ENCODE data around the gene POLN.

Gene POLN

GRCh38 chr4:2092669-2093053 lies 149.3 kb downstream of the POLN start:
- POLR2A ChIA-PET = no interaction called here
- no peak for DNase-seq (ENCODE audit: extremely low spot score)
- CTCF ChIA-PET = interaction anchor here (0.8 to 1.5 kb wide), 3 partner anchors 13 to 42 kb away, joined by 3 read pairs; no protein-coding TSS in a partner anchor
- TF ChIP-seq CTCF (IDR thresholded peaks at IDR 0.05; ENCODE audit: control extremely low read depth, extremely low read depth, low read depth, missing control alignments) = no peak

- no peak for TF ChIP-seq CTCF (IDR thresholded peaks at IDR 0.05; ENCODE audit: control extremely low read depth, extremely low read depth, low read depth, missing control alignments)
- ChIA-PET CTCF (interaction anchor here (0.8 to 1.5 kb wide), 2 partner anchors 13 to 42 kb away, joined by 3 read pairs; no protein-coding TSS in a partner anchor), POLR2A (no interaction called here)
- DNase-seq (ENCODE audit: extremely low spot score) = no peak
Observed at GRCh38 chr4:2091990-2092668, 149.8 kb downstream of the POLN start.

- DNase-seq (ENCODE audit: extremely low spot score) = no peak
- POLR2A ChIA-PET = no interaction called here
- TF ChIP-seq CTCF (IDR thresholded peaks at IDR 0.05; ENCODE audit: control extremely low read depth, extremely low read depth, low read depth, missing control alignments) = no peak
- CTCF ChIA-PET = no interaction called here
Observed at GRCh38 chr4:2090642-2091041, 151.3 kb downstream of the POLN start.

- CTCF ChIA-PET = no interaction called here
- POLR2A ChIA-PET = no interaction called here
- no peak for DNase-seq (ENCODE audit: extremely low spot score)
- no peak for TF ChIP-seq CTCF (IDR thresholded peaks at IDR 0.05; ENCODE audit: control extremely low read depth, extremely low read depth, low read depth, missing control alignments)
Observed at GRCh38 chr4:2089222-2089621, 152.7 kb downstream of the POLN start.

- ChIA-PET CTCF (interaction anchor here (0.6 kb wide), 1 partner anchor 91 kb away, joined by 3 read pairs; no protein-coding TSS in a partner anchor), POLR2A (no interaction called here)
- DNase-seq (ENCODE audit: extremely low spot score) = no peak
- no peak for TF ChIP-seq CTCF (IDR thresholded peaks at IDR 0.05; ENCODE audit: control extremely low read depth, extremely low read depth, low read depth, missing control alignments)
Observed at GRCh38 chr4:2087170-2087569, 154.8 kb downstream of the POLN start.

- no peak for DNase-seq (ENCODE audit: extremely low spot score)
- POLR2A ChIA-PET = no interaction called here
- TF ChIP-seq CTCF (IDR thresholded peaks at IDR 0.05; ENCODE audit: control extremely low read depth, extremely low read depth, low read depth, missing control alignments) = no peak
- CTCF ChIA-PET = interaction anchor here (1.1 kb wide), 1 partner anchor 9 kb away, joined by 3 read pairs; no protein-coding TSS in a partner anchor
Observed at GRCh38 chr4:2085496-2085901, 156.4 kb downstream of the POLN start.
